ENCODE data around the gene OCLN. TPM values are rescaled to one million over a fixed set of nuclear protein-coding genes. Genes with fewer than 3 reads are reported as not detected.

The OCLN gene
- total and polyA plus RNA-seq, 5 donors from 2014 or later, result 0.06 to 1.4 (median 0.09) TPM; not detected in 1

- no peak overlapping the region for H3K4me3 Mint-ChIP-seq
- H3K27me3 Mint-ChIP-seq, result peaks cover 9% of the 10 kb centered on the region
- no peaks in the 10 kb centered on the region for H3K36me3 ChIP-seq (ENCODE audit: control insufficient read depth, insufficient read depth, low read length)
- no peak overlapping the region for H3K27ac Mint-ChIP-seq
- H3K4me1 ChIP-seq (ENCODE audit: control insufficient read depth, insufficient read depth, low read length, poor library complexity, severe bottlenecking), result no peaks in the 10 kb centered on the region
- no peaks in the 10 kb centered on the region for H3K27me3 ChIP-seq (ENCODE audit: control insufficient read depth, insufficient read depth, low read length)
- no peak overlapping the region for H3K27ac ChIP-seq (ENCODE audit: insufficient read depth, low read length, poor library complexity, severe bottlenecking)
- no peaks in the 10 kb centered on the region for H3K9me3 Mint-ChIP-seq
- H3K4me1 Mint-ChIP-seq, result no peaks in the 10 kb centered on the region
- no peak overlapping the region for H3K4me3 ChIP-seq (ENCODE audit: low read depth, low read length)
- DNase-seq (no peak), ATAC-seq (ENCODE audit: low read depth in 2 of 2) (no peak)
- no peaks in the 10 kb centered on the region for H3K9me3 ChIP-seq (ENCODE audit: control insufficient read depth in 2 of 2, low read length in 2 of 2)
- no peaks in the 10 kb centered on the region for H3K36me3 Mint-ChIP-seq
Observed at GRCh38 chr5:69519285-69519684, 26.7 kb downstream of the OCLN start.

GRCh38 chr5:69522035-69522434, 29.4 kb downstream of the OCLN start:
- Histone ChIP-seq H3K27me3 (ENCODE audit: control insufficient read depth, insufficient read depth, low read length) (peaks cover 2% of the 10 kb centered on the region), H3K4me1 (ENCODE audit: control insufficient read depth, insufficient read depth, low read length, poor library complexity, severe bottlenecking) (no peaks in the 10 kb centered on the region), H3K9me3 (ENCODE audit: control insufficient read depth in 2 of 2, low read length in 2 of 2) (no peaks in the 10 kb centered on the region), H3K4me3 (ENCODE audit: low read depth, low read length) (no peak overlapping the region), H3K27ac (ENCODE audit: insufficient read depth, low read length, poor library complexity, severe bottlenecking) (no peak overlapping the region), H3K36me3 (ENCODE audit: control insufficient read depth, insufficient read depth, low read length) (no peaks in the 10 kb centered on the region)
- no peak for ATAC-seq (ENCODE audit: low read depth in 2 of 2)
- no peak for DNase-seq
- H3K4me3 Mint-ChIP-seq, result no peak overlapping the region
- no peak overlapping the region for H3K27ac Mint-ChIP-seq
- peaks cover 14% of the 10 kb centered on the region for H3K27me3 Mint-ChIP-seq
- no peaks in the 10 kb centered on the region for H3K36me3 Mint-ChIP-seq
- H3K9me3 Mint-ChIP-seq, result no peaks in the 10 kb centered on the region
- no peaks in the 10 kb centered on the region for H3K4me1 Mint-ChIP-seq

- H3K27ac ChIP-seq (ENCODE audit: insufficient read depth, low read length, poor library complexity, severe bottlenecking), result no peak overlapping the region
- Mint-ChIP-seq H3K27me3 (peaks cover 18% of the 10 kb centered on the region), H3K4me1 (no peaks in the 10 kb centered on the region), H3K27ac (no peak overlapping the region), H3K4me3 (no peak overlapping the region), H3K36me3 (no peaks in the 10 kb centered on the region), H3K9me3 (peaks cover 0 to under 1% (median 0%) of the 10 kb centered on the region in 7 donors)
- no peaks in the 10 kb centered on the region for H3K4me1 ChIP-seq (ENCODE audit: control insufficient read depth, insufficient read depth, low read length, poor library complexity, severe bottlenecking)
- no peak for DNase-seq
- no peak for ATAC-seq (ENCODE audit: low read depth in 2 of 2)
- H3K36me3 ChIP-seq (ENCODE audit: control insufficient read depth, insufficient read depth, low read length), result no peaks in the 10 kb centered on the region
- H3K4me3 ChIP-seq (ENCODE audit: low read depth, low read length), result no peak overlapping the region
- H3K27me3 ChIP-seq (ENCODE audit: control insufficient read depth, insufficient read depth, low read length), result peaks cover 2% of the 10 kb centered on the region
- H3K9me3 ChIP-seq (ENCODE audit: control insufficient read depth in 2 of 2, low read length in 2 of 2), result no peaks in the 10 kb centered on the region
Observed at GRCh38 chr5:69525490-69525889, 32.9 kb downstream of the OCLN start.

GRCh38 chr5:69526660-69527059, 34.1 kb downstream of the OCLN start:
- H3K27me3 ChIP-seq (ENCODE audit: control insufficient read depth, insufficient read depth, low read length), result peaks cover 2% of the 10 kb centered on the region
- Mint-ChIP-seq H3K9me3 (peaks cover 0 to 1% (median 0%) of the 10 kb centered on the region in 7 donors), H3K27ac (no peak overlapping the region), H3K27me3 (peaks cover 20% of the 10 kb centered on the region), H3K4me1 (no peaks in the 10 kb centered on the region), H3K36me3 (no peaks in the 10 kb centered on the region), H3K4me3 (no peak overlapping the region)
- H3K4me1 ChIP-seq (ENCODE audit: control insufficient read depth, insufficient read depth, low read length, poor library complexity, severe bottlenecking), result no peaks in the 10 kb centered on the region
- H3K36me3 ChIP-seq (ENCODE audit: control insufficient read depth, insufficient read depth, low read length), result no peaks in the 10 kb centered on the region
- no peak overlapping the region for H3K4me3 ChIP-seq (ENCODE audit: low read depth, low read length)
- DNase-seq, result no peak
- no peaks in the 10 kb centered on the region for H3K9me3 ChIP-seq (ENCODE audit: control insufficient read depth in 2 of 2, low read length in 2 of 2)
- H3K27ac ChIP-seq (ENCODE audit: insufficient read depth, low read length, poor library complexity, severe bottlenecking), result no peak overlapping the region
- ATAC-seq (ENCODE audit: low read depth in 2 of 2), result no peak

- Histone ChIP-seq H3K4me1 (ENCODE audit: control insufficient read depth, insufficient read depth, low read length, poor library complexity, severe bottlenecking) (no peaks in the 10 kb centered on the region), H3K27me3 (ENCODE audit: control insufficient read depth, insufficient read depth, low read length) (peaks cover 2% of the 10 kb centered on the region), H3K27ac (ENCODE audit: insufficient read depth, low read length, poor library complexity, severe bottlenecking) (no peak overlapping the region), H3K4me3 (ENCODE audit: low read depth, low read length) (no peak overlapping the region), H3K9me3 (ENCODE audit: control insufficient read depth in 2 of 2, low read length in 2 of 2) (no peaks in the 10 kb centered on the region), H3K36me3 (ENCODE audit: control insufficient read depth, insufficient read depth, low read length) (no peaks in the 10 kb centered on the region)
- Mint-ChIP-seq H3K27me3 (peaks cover 24% of the 10 kb centered on the region), H3K9me3 (peaks cover 0 to 1% (median 0%) of the 10 kb centered on the region in 7 donors), H3K27ac (no peak overlapping the region), H3K4me3 (no peak overlapping the region), H3K36me3 (no peaks in the 10 kb centered on the region), H3K4me1 (no peaks in the 10 kb centered on the region)
- no peak for ATAC-seq (ENCODE audit: low read depth in 2 of 2)
- DNase-seq, result no peak
Observed at GRCh38 chr5:69527128-69527770, 34.7 kb downstream of the OCLN start.

- Histone ChIP-seq H3K27me3 (ENCODE audit: control insufficient read depth, insufficient read depth, low read length) (peaks cover 2% of the 10 kb centered on the region), H3K9me3 (ENCODE audit: control insufficient read depth in 2 of 2, low read length in 2 of 2) (no peaks in the 10 kb centered on the region), H3K4me1 (ENCODE audit: control insufficient read depth, insufficient read depth, low read length, poor library complexity, severe bottlenecking) (no peaks in the 10 kb centered on the region), H3K27ac (ENCODE audit: insufficient read depth, low read length, poor library complexity, severe bottlenecking) (no peak overlapping the region), H3K36me3 (ENCODE audit: control insufficient read depth, insufficient read depth, low read length) (no peaks in the 10 kb centered on the region), H3K4me3 (ENCODE audit: low read depth, low read length) (no peak overlapping the region)
- Mint-ChIP-seq H3K4me1 (no peaks in the 10 kb centered on the region), H3K9me3 (peaks cover 0 to 1% (median 0%) of the 10 kb centered on the region in 7 donors), H3K27me3 (peaks cover 27% of the 10 kb centered on the region), H3K4me3 (no peak overlapping the region), H3K36me3 (no peaks in the 10 kb centered on the region), H3K27ac (no peak overlapping the region)
- no peak for ATAC-seq (ENCODE audit: low read depth in 2 of 2)
- DNase-seq, result no peak
Observed at GRCh38 chr5:69528035-69528434, 35.4 kb downstream of the OCLN start.

GRCh38 chr5:69528609-69529008, 36.0 kb downstream of the OCLN start:
- H3K27ac ChIP-seq (ENCODE audit: insufficient read depth, low read length, poor library complexity, severe bottlenecking), result no peak overlapping the region
- H3K9me3 Mint-ChIP-seq, result peaks cover 0 to 1% (median 0%) of the 10 kb centered on the region in 7 donors

More at GRCh38 chr5:69528609-69529008, 36.0 kb downstream of the OCLN start:
- no peaks in the 10 kb centered on the region for H3K36me3 Mint-ChIP-seq
- Histone ChIP-seq H3K27me3 (ENCODE audit: control insufficient read depth, insufficient read depth, low read length) (peaks cover 2% of the 10 kb centered on the region), H3K4me1 (ENCODE audit: control insufficient read depth, insufficient read depth, low read length, poor library complexity, severe bottlenecking) (no peaks in the 10 kb centered on the region), H3K36me3 (ENCODE audit: control insufficient read depth, insufficient read depth, low read length) (no peaks in the 10 kb centered on the region), H3K4me3 (ENCODE audit: low read depth, low read length) (no peak overlapping the region), H3K9me3 (ENCODE audit: control insufficient read depth in 2 of 2, low read length in 2 of 2) (no peaks in the 10 kb centered on the region)
- DNase-seq (no peak), ATAC-seq (ENCODE audit: low read depth in 2 of 2) (no peak)
- H3K4me1 Mint-ChIP-seq, result no peaks in the 10 kb centered on the region
- H3K27ac Mint-ChIP-seq, result no peak overlapping the region
- H3K27me3 Mint-ChIP-seq, result peaks cover 27% of the 10 kb centered on the region
- H3K4me3 Mint-ChIP-seq, result no peak overlapping the region
